Measurements from ENCODE around the gene PTPRN2.

Gene PTPRN2

DNA sequence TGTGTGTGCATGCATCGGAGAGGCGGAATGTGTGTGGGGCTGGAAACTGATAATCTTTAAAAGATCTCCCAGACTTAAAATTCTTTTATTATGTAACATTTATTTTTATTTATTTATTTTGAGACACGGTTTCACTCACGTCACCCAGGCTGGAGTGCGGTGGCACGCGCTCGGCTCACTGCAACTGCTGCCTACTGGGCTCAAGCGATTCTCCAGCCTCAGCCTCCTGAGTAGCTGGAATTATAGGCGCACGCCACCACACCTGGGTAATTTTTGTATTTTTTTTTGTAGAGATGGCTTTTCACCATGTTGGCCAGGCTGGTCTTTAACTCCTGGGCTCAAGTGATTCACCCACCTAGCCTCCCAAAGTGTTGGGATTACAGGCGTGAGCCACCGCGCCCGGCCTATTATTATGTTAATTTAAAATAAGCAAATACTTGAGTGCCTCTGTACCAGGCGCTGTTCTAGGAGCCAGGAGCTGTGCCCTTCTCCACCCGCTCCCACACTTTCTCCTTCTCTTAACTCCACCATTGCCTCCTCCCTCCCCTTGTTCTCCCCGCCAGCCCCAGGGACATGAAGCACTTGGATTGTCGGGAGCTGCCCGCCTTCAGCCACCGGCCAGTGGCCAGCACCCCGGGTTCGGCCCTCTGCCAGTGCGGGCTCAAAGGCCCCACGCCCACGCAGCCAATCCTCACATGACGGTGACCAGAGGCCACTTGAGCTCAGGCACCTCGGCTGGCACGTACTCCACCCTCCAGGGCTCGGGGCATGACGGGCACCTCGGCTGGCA lies 1087.3 kb downstream of the PTPRN2 start:
- TF ChIP-seq CTCF (IDR thresholded peaks at IDR 0.05) (no peak), ZFX (IDR thresholded peaks at IDR 0.05; ENCODE audit: borderline replicate concordance) (no peak)
- H3K27ac ChIP-seq = no peak overlapping the region

DNA sequence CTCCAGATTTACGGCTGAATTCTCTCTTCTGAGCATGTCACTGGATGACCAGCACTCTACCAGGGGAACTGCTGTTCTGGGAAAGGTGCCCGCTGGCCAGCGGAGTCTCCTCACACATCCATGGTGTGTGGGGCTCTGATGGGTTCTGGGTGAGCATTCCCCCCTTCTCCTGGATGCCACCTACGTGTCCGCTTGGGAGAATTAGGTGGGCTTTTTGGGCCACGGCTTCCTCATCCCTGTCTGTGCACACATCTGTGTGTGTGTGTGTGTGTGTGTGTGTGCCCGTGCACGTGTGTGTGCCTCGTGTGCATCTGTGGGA lies 1087.8 kb downstream of the PTPRN2 start:
- TF ChIP-seq ZFX (IDR thresholded peaks at IDR 0.05; ENCODE audit: borderline replicate concordance) (no peak), CTCF (IDR thresholded peaks at IDR 0.05) (no peak)
- H3K27ac ChIP-seq = no peak overlapping the region

DNA sequence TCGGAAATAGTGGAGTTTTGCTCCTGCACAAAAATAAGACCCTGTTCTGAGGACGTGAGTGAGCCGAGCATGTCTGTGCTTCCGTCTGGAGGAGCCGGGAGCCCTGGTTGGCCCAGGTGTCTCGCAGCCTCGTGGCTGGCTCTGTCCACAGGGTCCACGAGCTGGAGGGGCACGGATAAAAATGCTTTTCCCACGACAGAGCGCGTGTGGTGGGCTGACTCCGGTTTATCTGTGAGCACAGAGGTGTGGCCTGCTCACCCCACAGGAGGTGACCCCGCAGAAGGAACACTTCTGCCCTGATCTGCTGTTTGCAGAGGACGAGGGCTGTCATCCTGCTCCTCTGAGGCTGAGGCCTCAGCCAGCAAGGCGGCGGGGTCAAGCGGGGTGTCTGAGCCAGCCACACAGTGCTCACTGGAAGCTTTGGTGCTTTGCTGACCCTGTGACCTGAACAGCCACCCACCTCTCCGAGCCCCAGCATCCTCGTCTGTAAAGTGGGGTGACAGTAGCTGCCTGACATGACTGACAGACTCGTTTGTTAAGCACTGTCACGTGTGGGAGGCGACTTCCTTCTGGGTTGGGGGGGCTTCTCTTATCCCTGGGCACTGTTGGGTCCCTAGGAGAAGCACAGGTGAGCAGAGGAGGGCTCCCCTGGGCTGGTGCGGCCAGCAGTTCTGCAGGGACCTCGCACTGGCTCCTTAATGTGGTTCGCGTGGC lies 1088.3 kb downstream of the PTPRN2 start:
- no peak for TF ChIP-seq CTCF (IDR thresholded peaks at IDR 0.05)
- TF ChIP-seq ZFX (IDR thresholded peaks at IDR 0.05; ENCODE audit: borderline replicate concordance) = no peak
- no peak overlapping the region for H3K27ac ChIP-seq

GRCh38 chr7:157498657-157499056 lies 1089.0 kb downstream of the PTPRN2 start:
- no peak overlapping the region for H3K27ac ChIP-seq
- TF ChIP-seq ZFX (IDR thresholded peaks at IDR 0.05; ENCODE audit: borderline replicate concordance) (no peak), CTCF (IDR thresholded peaks at IDR 0.05) (no peak)

- H3K27ac ChIP-seq = no peak overlapping the region
- no peak for TF ChIP-seq CTCF (IDR thresholded peaks at IDR 0.05)
- TF ChIP-seq ZFX (IDR thresholded peaks at IDR 0.05; ENCODE audit: borderline replicate concordance) = no peak
Observed at GRCh38 chr7:157497744-157498651, 1089.6 kb downstream of the PTPRN2 start.

GRCh38 chr7:157497367-157497743 lies 1090.3 kb downstream of the PTPRN2 start:
- no peak overlapping the region for H3K27ac ChIP-seq
- TF ChIP-seq ZFX (IDR thresholded peaks at IDR 0.05; ENCODE audit: borderline replicate concordance) (no peak), CTCF (IDR thresholded peaks at IDR 0.05) (no peak)
